HUES6 (cell line): ENCODE results near the gene ALDH5A1.
A peak's percentile ranks its signal among the peaks of the same experiment; 100 is the strongest.

Experiments used
- H3K27ac ChIP-seq: 2 replicates; pipeline ENCODE4 v1.7.0; 2013; ENCODE audit warnings: low read depth, mild to moderate bottlenecking, low read length, inconsistent platforms
- H3K27me3 ChIP-seq: 2 replicates; pipeline ENCODE4 v1.6.1; 2013; ENCODE audit warnings: low read length; ENCODE audit not compliant: control insufficient read depth, insufficient read depth
- H3K36me3 ChIP-seq: 2 replicates; pipeline ENCODE4 v1.6.1; 2013; ENCODE audit warnings: low read length; ENCODE audit not compliant: control insufficient read depth, insufficient read depth
- H3K4me1 ChIP-seq: 2 replicates; pipeline ENCODE4 v1.6.1; 2013; ENCODE audit warnings: low read length; ENCODE audit not compliant: control insufficient read depth, insufficient read depth
- H3K4me3 ChIP-seq: 2 replicates; pipeline ENCODE4 v1.5.1; 2013; ENCODE audit warnings: low read depth, low read length
- H3K9ac ChIP-seq: one replicate; pipeline ENCODE4 v1.6.1; 2013; ENCODE audit warnings: mild to moderate bottlenecking, low read length
- H3K9me3 ChIP-seq: 2 replicates; pipeline ENCODE4 v1.6.1; 2013; ENCODE audit warnings: low read depth, low read length; ENCODE audit not compliant: control insufficient read depth, insufficient read depth

ALDH5A1 gene

DNA sequence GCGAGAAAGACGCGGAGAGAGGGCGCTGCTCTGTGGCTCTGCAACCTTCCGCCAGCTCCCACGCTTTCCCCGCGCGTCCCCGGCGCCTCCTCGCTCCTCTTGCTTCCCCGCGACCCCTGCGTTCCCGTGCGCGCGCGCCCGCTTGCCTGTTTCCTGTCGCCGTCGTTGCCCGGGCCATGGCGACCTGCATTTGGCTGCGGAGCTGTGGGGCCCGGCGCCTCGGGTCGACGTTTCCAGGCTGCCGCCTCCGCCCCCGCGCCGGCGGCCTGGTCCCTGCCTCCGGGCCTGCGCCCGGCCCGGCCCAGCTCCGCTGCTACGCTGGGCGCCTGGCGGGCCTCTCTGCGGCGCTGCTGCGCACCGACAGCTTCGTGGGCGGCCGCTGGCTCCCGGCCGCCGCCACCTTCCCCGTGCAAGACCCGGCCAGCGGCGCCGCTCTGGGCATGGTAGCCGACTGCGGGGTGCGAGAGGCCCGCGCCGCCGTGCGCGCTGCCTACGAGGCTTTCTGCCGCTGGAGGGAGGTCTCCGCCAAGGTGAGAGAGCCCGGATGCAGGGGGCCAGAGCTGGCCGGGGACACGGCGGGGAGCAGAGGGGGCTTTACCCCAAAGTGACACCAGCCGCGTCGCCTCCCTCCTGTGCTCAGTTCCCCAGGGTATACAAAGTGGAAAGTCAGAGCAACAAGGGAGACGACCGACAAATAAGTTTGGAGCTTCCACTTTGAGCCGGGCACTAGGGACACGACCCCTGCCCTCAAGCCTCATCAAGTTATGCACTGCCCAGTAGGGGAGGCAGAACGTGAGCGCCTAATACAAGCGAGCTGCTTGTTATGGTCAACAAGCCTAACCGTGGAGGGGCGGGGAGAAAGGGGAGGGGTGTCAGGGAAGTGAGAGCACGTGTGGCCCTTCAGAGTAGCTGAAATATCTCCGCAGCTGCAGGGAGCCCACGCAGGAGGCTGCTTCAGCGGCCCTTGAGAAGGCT lies at the start of gene ALDH5A1:
Gene ALDH5A1 (plus strand): TSS at position 149 of the 975 bp plus-strand sequence. CDS start 28 bp downstream, at position 177.
- H3K4me3 ChIP-seq: peak within 1 kb of the TSS; percentile 83
- H3K27me3 ChIP-seq: peaks cover 29% of the 10 kb centered on the region
- H3K9ac ChIP-seq: peak within 1 kb of the TSS; percentile 57
- peaks cover 8% of the 10 kb centered on the region for H3K4me1 ChIP-seq
- 0 out of 2 replicates have a peak, but pooled peaks cover 2% of the 10 kb centered on the region for H3K9me3 ChIP-seq
- no peaks in the 10 kb centered on the region for H3K36me3 ChIP-seq
- no peak within 1 kb of the TSS for H3K27ac ChIP-seq

DNA sequence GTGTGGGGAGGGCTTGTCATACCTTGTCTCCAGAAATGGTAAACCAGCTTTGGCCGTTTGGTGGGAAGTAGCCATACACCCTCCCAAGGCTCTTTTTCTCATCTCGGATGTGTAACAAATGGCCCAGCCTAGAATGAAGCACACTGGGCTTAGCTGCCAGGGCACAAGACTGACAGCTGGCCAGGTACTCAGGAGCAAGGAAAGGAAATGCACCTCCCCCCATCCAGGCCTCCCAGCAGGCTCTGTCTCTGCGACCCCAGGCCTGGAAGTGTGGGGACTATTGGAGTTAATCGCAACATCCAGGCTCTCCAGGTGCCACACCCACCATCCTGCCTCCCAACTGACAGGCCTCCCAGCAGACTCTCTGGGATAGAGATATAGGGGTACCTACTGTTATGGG lies 49.1 kb upstream of the ALDH5A1 start:
- Histone ChIP-seq H3K27me3 (no peaks in the 10 kb centered on the region), H3K9me3 (no peaks in the 10 kb centered on the region), H3K4me3 (no peak overlapping the region), H3K27ac (no peak overlapping the region), H3K4me1 (0 out of 2 replicates have a peak, but pooled peaks cover 6% of the 10 kb centered on the region), H3K36me3 (no peaks in the 10 kb centered on the region), H3K9ac (no peak overlapping the region)

DNA sequence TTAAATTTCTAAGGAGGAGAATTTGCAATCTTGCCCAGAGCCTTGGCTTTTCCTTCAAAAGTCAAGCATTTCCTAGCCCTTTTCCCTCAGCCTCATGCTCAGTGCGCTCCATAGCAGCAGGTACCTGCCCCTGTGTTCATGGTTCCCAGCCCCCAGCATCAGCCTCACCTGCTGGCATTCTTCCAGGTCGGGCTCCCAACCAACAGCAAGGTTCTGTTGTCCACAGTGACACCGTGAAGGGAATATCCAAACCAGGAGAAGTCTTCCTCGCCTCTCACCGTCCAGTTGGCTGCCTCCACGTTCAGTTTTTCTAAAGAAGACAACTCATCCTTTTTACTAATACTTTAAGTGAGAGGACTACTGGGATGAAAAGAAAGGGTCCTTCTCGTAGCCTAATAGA lies 48.1 kb upstream of the ALDH5A1 start:
- Histone ChIP-seq H3K4me1 (0 out of 2 replicates have a peak, but pooled peaks cover 6% of the 10 kb centered on the region), H3K36me3 (no peaks in the 10 kb centered on the region), H3K4me3 (no peak overlapping the region), H3K9ac (no peak overlapping the region), H3K9me3 (no peaks in the 10 kb centered on the region), H3K27me3 (no peaks in the 10 kb centered on the region), H3K27ac (no peak overlapping the region)

DNA sequence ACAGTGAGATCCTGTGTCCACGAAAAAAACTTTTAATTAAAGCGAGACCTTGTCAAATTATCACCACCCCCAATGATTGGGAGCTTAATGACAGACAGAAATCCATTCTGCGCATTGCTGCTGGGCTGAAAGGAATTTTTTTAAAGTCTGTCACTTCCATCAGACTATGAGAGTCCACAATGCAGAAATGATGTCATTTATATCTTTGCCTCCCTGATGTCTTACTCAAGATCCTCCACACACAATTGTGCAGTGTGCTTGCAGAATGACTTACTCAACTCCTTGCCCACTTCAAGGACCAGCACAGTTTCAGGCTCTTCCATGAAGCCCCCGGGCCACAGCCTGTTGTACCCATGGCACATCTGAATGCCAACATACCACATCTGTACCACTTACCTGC lies 46.4 kb upstream of the ALDH5A1 start:
- 0 out of 2 replicates have a peak, but pooled peaks cover 6% of the 10 kb centered on the region for H3K4me1 ChIP-seq

DNA sequence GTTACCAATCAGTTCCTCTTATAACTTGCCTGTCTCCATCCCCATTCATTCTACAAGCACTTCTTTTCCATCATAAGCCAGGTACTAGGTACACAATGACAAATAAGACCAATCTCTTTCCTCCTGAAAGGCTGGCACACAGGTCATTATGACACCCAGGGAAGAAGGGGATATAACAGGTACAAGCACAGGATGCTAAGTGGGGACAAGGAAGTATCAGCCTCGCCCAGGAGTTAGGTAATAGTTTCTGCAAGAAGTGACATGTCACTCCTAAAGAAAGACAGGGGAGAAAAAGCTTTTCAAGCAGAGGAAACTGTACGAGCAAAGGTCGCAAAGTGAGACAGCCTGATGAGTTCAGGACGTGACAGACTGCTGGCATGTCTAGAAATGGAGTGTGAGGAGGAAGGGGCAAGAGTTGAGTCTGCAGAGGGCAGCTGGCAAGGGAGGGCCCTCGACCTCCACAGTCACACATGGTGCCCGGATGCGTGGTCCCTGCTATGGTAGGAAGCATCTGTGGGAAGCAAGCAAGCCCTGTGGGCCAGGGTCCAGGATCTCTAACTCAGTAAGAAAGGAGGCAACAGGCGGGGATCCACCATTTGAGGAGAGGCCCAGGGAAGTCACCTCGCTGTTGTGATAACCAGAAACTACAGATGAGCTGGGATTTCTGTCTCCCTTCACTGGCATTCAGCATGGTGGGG lies 45.8 kb upstream of the ALDH5A1 start:
- Histone ChIP-seq H3K27ac (no peak overlapping the region), H3K9me3 (no peaks in the 10 kb centered on the region), H3K4me3 (no peak overlapping the region), H3K4me1 (0 out of 2 replicates have a peak, but pooled peaks cover 6% of the 10 kb centered on the region), H3K27me3 (no peaks in the 10 kb centered on the region), H3K36me3 (no peaks in the 10 kb centered on the region), H3K9ac (no peak overlapping the region)

More for the DNA sequence above, 46.4 kb upstream of the ALDH5A1 start:
- Histone ChIP-seq H3K36me3 (no peaks in the 10 kb centered on the region), H3K4me3 (no peak overlapping the region), H3K27ac (no peak overlapping the region), H3K9ac (no peak overlapping the region), H3K27me3 (no peaks in the 10 kb centered on the region), H3K9me3 (no peaks in the 10 kb centered on the region)

DNA sequence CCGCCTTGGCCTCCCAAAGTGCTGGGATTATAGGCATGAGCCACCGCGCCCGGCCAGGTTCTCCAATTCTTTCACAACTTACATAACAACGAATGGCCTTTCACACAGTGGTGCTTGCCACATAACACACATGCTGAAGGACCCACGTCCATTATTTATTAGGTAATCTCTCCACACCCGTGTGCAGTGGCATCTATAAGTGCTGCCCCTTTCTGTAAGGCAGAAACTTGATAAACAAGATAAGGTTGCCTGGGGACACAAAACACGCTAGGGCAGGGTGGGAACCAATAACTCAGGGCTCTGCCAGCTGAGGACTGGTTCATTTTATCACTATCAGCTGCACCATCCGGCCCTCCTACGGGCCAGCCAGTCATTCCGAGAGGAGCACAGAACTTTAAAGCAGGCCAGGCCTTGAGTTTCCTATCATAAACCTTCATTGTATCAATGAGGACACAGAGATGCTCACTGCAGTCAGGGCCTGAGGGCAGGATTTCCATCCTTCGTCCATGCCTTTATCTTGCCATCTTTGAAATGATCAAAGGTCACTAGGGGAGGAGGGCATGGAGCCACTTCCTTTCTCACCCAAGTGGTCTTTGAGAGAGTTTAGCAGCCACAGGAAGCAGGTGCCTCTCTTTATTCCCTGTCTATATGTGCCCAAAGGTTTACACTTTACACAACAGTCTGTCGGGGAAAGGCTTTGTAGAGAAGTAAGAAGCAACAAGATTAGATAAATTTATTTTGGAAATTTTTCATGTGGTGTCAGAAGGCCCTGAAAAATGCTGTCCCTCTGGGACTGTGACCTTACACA lies 43.0 kb upstream of the ALDH5A1 start:
- no peak overlapping the region for H3K27ac ChIP-seq
- H3K9ac ChIP-seq: no peak overlapping the region
- H3K9me3 ChIP-seq: no peaks in the 10 kb centered on the region
- no peaks in the 10 kb centered on the region for H3K27me3 ChIP-seq
- H3K4me3 ChIP-seq: no peak overlapping the region
- no peaks in the 10 kb centered on the region for H3K4me1 ChIP-seq
- H3K36me3 ChIP-seq: no peaks in the 10 kb centered on the region

DNA sequence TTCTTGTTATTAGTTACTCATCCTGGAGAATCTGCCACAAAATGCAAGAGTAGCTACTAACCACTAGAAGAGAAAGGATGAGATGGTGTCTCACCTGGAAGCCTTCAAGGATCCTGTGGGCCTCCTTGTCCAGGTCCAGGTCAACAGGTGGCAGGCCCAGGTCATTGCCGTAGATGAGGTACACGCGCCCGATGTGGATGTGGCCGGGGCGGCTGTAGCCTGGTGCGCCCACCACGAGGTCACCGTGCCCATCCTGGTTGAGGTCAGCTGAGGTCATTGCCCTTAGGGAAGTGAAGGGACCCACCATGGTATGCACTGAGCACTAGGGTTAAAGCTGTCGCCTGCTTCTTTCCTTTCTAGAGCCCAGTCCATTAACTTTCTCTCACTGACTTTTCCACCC lies 40.8 kb upstream of the ALDH5A1 start:
- Histone ChIP-seq H3K4me3 (no peak overlapping the region), H3K36me3 (no peaks in the 10 kb centered on the region)

DNA sequence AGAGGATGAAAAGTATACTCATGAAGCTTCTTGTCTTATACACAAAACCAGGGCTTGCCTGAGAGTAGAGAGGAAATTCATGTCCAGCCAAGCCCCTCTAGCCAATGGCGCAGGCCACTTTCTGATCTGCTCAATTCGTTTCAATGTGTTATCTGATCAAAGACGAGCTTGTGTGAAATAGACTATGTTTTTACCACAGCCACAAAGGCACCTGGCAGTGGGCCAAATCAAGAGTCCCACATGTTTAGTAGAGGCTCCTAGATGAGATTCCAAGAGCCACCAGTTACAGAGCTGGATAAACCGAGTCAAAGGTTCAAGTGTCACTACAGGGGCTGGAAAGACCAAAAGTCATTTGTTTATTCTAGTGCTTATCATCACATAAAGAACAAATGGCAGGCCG lies 40.3 kb upstream of the ALDH5A1 start:
- Histone ChIP-seq H3K27me3 (no peaks in the 10 kb centered on the region), H3K36me3 (no peaks in the 10 kb centered on the region), H3K27ac (no peak overlapping the region), H3K9ac (no peak overlapping the region), H3K4me3 (no peak overlapping the region), H3K4me1 (no peaks in the 10 kb centered on the region), H3K9me3 (no peaks in the 10 kb centered on the region)

More for the DNA sequence above, 40.8 kb upstream of the ALDH5A1 start:
- H3K9me3 ChIP-seq: no peaks in the 10 kb centered on the region
- no peak overlapping the region for H3K9ac ChIP-seq
- H3K27me3 ChIP-seq: no peaks in the 10 kb centered on the region
- H3K27ac ChIP-seq: no peak overlapping the region
- H3K4me1 ChIP-seq: no peaks in the 10 kb centered on the region

DNA sequence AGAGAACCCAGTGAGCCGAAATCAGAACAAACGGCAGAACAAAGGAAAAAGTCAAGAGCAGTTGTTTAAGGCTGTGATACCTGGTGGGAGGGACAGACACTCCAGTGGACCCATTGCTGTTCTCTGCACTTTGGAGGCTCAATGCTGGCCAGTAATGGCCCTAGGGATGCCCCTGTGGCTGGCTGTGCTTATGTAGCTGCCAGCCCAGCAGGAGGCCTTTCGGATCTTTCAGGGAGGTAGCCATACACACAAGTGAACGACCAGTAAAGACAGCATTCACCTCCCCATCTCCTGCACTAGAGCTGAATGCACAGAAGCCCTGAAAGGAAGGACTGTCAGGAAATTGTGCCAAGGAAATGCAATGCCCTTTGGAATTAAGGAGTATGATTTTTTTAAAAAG lies 39.7 kb upstream of the ALDH5A1 start:
- Histone ChIP-seq H3K36me3 (no peaks in the 10 kb centered on the region), H3K27me3 (no peaks in the 10 kb centered on the region), H3K9me3 (no peaks in the 10 kb centered on the region), H3K4me3 (no peak overlapping the region), H3K27ac (no peak overlapping the region), H3K9ac (no peak overlapping the region), H3K4me1 (no peaks in the 10 kb centered on the region)

DNA sequence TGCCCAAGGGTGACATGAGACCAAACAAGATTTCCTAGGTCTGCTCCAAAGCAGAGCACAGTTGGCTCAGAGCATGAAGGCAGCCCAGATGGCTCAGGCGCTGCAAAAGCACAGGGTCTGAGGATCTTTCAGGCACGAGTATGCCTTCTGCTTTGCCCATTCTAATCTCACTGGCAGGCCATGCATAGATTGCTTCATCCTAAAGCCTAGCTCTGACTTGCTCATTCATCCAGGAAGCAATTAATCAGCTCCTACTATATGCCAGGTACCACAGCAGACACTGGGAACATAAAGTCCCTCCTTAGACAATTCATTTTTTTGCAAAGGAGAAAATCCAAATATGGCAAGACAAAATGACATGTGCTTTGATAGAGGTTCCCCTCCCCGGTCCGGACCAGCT lies 36.6 kb upstream of the ALDH5A1 start:
- no peaks in the 10 kb centered on the region for H3K27me3 ChIP-seq
- H3K9me3 ChIP-seq: no peaks in the 10 kb centered on the region
- no peaks in the 10 kb centered on the region for H3K4me1 ChIP-seq
- H3K4me3 ChIP-seq: no peak overlapping the region
- H3K9ac ChIP-seq: no peak overlapping the region
- H3K27ac ChIP-seq: no peak overlapping the region
- no peaks in the 10 kb centered on the region for H3K36me3 ChIP-seq
